HEK293T (cell line): ENCODE results near the gene FBXL7.

Experiments
- CTCF ChIA-PET: fragments of 350-600 bp; formaldehyde crosslinking; extraction: SDS; loops from one replicate; lab custom pipeline; 2021; ENCODE audit warnings: antibody characterized with exemption, inconsistent platforms; lab: Yijun Ruan, JAX
- POLR2A ChIA-PET: fragments of 350-600 bp; formaldehyde crosslinking; extraction: SDS; loops from one replicate; lab custom pipeline; 2020; ENCODE audit warnings: antibody characterized with exemption, inconsistent platforms; lab: Yijun Ruan, JAX
- DNase-seq: peaks from one replicate; pipeline ENCODE4 v3.0.0; 2012; ENCODE audit warnings: mixed read lengths; ENCODE audit errors: extremely low spot score
- FOXA1 ChIP-seq: fragments of 450-650 bp; IDR thresholded peaks from 2 replicates; pipeline ENCODE4 v1.6.1; 2016; ENCODE audit warnings: mild to moderate bottlenecking
- FOXM1 ChIP-seq: fragments of 450-650 bp; IDR thresholded peaks from 2 replicates; pipeline ENCODE4 v1.6.1; 2017; ENCODE audit warnings: mild to moderate bottlenecking, borderline replicate concordance
- L3MBTL2 ChIP-seq: fragments of 450-650 bp; conservative IDR thresholded peaks from 2 replicates; pipeline ENCODE4 v1.6.1; 2016; ENCODE audit warnings: mild to moderate bottlenecking
- LEF1 ChIP-seq: fragments of 450-650 bp; IDR thresholded peaks from 2 replicates; pipeline ENCODE4 v1.6.1; 2017; ENCODE audit warnings: mild to moderate bottlenecking, borderline replicate concordance
- PKNOX1 ChIP-seq: fragments of 450-650 bp; IDR thresholded peaks from 2 replicates; pipeline ENCODE4 v1.6.1; 2016
- SP1 ChIP-seq: fragments of 450-650 bp; IDR thresholded peaks from 2 replicates; pipeline ENCODE4 v1.6.1; 2017
- SUZ12 ChIP-seq: fragments of 450-650 bp; IDR thresholded peaks from 2 replicates; pipeline ENCODE4 v1.6.1; 2016; ENCODE audit warnings: mild to moderate bottlenecking
- TARDBP ChIP-seq: fragments of 450-650 bp; IDR thresholded peaks from 2 replicates; pipeline ENCODE4 v1.6.1; 2016
- ZNF384 ChIP-seq: fragments of 450-650 bp; IDR thresholded peaks from 2 replicates; pipeline ENCODE4 v1.6.1; 2016

FBXL7 gene

GRCh38 chr5:15983392-15983791, 483.4 kb downstream of the FBXL7 start:
- POLR2A ChIA-PET, result no interaction called here
- CTCF ChIA-PET, result no interaction called here

More at GRCh38 chr5:15983392-15983791, 483.4 kb downstream of the FBXL7 start:
- DNase-seq, result no peak
- TF ChIP-seq TARDBP (no peak), ZNF384 (no peak), FOXM1 (no peak), LEF1 (no peak), SP1 (no peak), FOXA1 (no peak), SUZ12 (no peak), PKNOX1 (no peak), L3MBTL2 (no peak)
